Measurements from ENCODE around the gene CCDC142. TPM values are rescaled to one million over a fixed set of nuclear protein-coding genes. Genes with fewer than 3 reads are reported as not detected.

CCDC142 gene
- polyA plus RNA-seq (2012; ENCODE audit: insufficient read length, low read depth), result 11.0 TPM

- TF ChIP-seq TAF1 (IDR thresholded peaks at IDR 0.05; ENCODE audit: borderline replicate concordance, insufficient read depth, low read length), result peak; percentile 87
- peak; percentile 90 for TF ChIP-seq POLR2AphosphoS5 (IDR thresholded peaks at IDR 0.05; ENCODE audit: low read depth, low read length)
- 0 out of 4 replicates have a peak, but pooled peaks of 1 of the 2 experiments have one; percentile 39 for TF ChIP-seq REST (IDR thresholded peaks at IDR 0.05; ENCODE audit: insufficient read depth in 1 of 2, low read depth in 2 of 2, low read length in 2 of 2)
- 0 out of 2 replicates have a peak, but pooled peaks have one; percentile 59 for TF ChIP-seq SIN3A (IDR thresholded peaks at IDR 0.05; ENCODE audit: borderline replicate concordance, insufficient read depth, low read length)
- peak; percentile 72 for TF ChIP-seq FOXP2 (optimal IDR thresholded peaks at IDR 0.05; ENCODE audit: borderline replicate concordance, extremely low read depth, extremely low read length, insufficient read depth)
Observed at GRCh38 chr2:74482801-74483674, at the start of gene CCDC142, which contains the start of gene TTC31. CCDC142 (minus strand) TSS chr2:74482998; CDS start chr2:74482837, 161 bp downstream. TTC31 (plus strand) TSS chr2:74483081; CDS start chr2:74483096, 15 bp downstream.

- TF ChIP-seq POLR2AphosphoS5 (IDR thresholded peaks at IDR 0.05; ENCODE audit: low read depth, low read length) (no peak), FOXP2 (optimal IDR thresholded peaks at IDR 0.05; ENCODE audit: borderline replicate concordance, extremely low read depth, extremely low read length, insufficient read depth) (no peak), REST (IDR thresholded peaks at IDR 0.05; ENCODE audit: insufficient read depth in 1 of 2, low read depth in 2 of 2, low read length in 2 of 2) (no peak), SIN3A (IDR thresholded peaks at IDR 0.05; ENCODE audit: borderline replicate concordance, insufficient read depth, low read length) (no peak), TAF1 (IDR thresholded peaks at IDR 0.05; ENCODE audit: borderline replicate concordance, insufficient read depth, low read length) (no peak)
Observed at GRCh38 chr2:74532222-74532621, 49.4 kb upstream of the CCDC142 start.

GRCh38 chr2:74531666-74532065 is 48.9 kb upstream of the CCDC142 start:
- TF ChIP-seq TAF1 (IDR thresholded peaks at IDR 0.05; ENCODE audit: borderline replicate concordance, insufficient read depth, low read length), result no peak
- no peak for TF ChIP-seq FOXP2 (optimal IDR thresholded peaks at IDR 0.05; ENCODE audit: borderline replicate concordance, extremely low read depth, extremely low read length, insufficient read depth)
- no peak for TF ChIP-seq POLR2AphosphoS5 (IDR thresholded peaks at IDR 0.05; ENCODE audit: low read depth, low read length)
- no peak for TF ChIP-seq SIN3A (IDR thresholded peaks at IDR 0.05; ENCODE audit: borderline replicate concordance, insufficient read depth, low read length)
- no peak for TF ChIP-seq REST (IDR thresholded peaks at IDR 0.05; ENCODE audit: insufficient read depth in 1 of 2, low read depth in 2 of 2, low read length in 2 of 2)

GRCh38 chr2:74530239-74531187 is 47.7 kb upstream of the CCDC142 start:
- peak; percentile 89; the same call in 1 of the 2 replicates for TF ChIP-seq SIN3A (IDR thresholded peaks at IDR 0.05; ENCODE audit: borderline replicate concordance, insufficient read depth, low read length)
- no peak for TF ChIP-seq FOXP2 (optimal IDR thresholded peaks at IDR 0.05; ENCODE audit: borderline replicate concordance, extremely low read depth, extremely low read length, insufficient read depth)

Measured in PFSK-1 (cell line).